K562 (cell line): ENCODE data around the gene MGP. TPM values are rescaled to one million over a fixed set of nuclear protein-coding genes. Genes with fewer than 3 reads are reported as not detected.

ENCODE experiments used
- ATAC-seq: fragments of 200-7000 bp; cut with Tn5 transposase; 3 replicates; pipeline ENCODE4 v1.9.1; 2020; ENCODE audit warnings: moderate library complexity
- BruUV-seq: library from RNA; stranded (reverse); fragments of 400-500 nt; replicated peaks from 2 replicates; lab custom pipeline; 2021; lab: Mats Ljungman, UMichigan
- CTCF ChIA-PET: fragments of 300-600 bp; formaldehyde crosslinking; extraction: SDS; loops from one replicate; lab custom pipeline; 2021; ENCODE audit warnings: low intra/inter-chr PET ratio; lab: Yijun Ruan, JAX
- POLR2A ChIA-PET: fragments of 300-600, 350-650 bp; sonication (Branson Sonifier 250); formaldehyde crosslinking; extraction: SDS; loops from one replicate; lab custom pipeline; 2021; ENCODE audit warnings: antibody characterized with exemption, inconsistent platforms; lab: Yijun Ruan, JAX
- DNase-seq, 4 experiments: peaks; one replicate each; pipeline versions ENCODE4 v3.0.0 to v3.0.0-alpha.2; 2011 to 2018; ENCODE audit warnings: low spot score in 3 of 4, mixed read lengths in 3 of 4; ENCODE audit errors: extremely low read depth in 1 of 4
- FAIRE-seq: peaks from 2 replicates; lab custom pipeline; 2011; peaks lifted over from hg19 to GRCh38; lab: Jason Lieb, UNC
- H2AFZ ChIP-seq: 2 replicates; pipeline ENCODE4 v1.6.0; 2011; ENCODE audit warnings: low read depth, low read length, control low read depth, inconsistent platforms
- H3K27ac ChIP-seq: fragments of 200-600 bp; 3 replicates; pipeline ENCODE4 v1.8.0; 2011; ENCODE audit warnings: low read depth, mild to moderate bottlenecking, control low read depth, inconsistent platforms, low read length, moderate library complexity, mixed read lengths; ENCODE audit errors: extremely low read depth
- H3K27me3 ChIP-seq, 2 experiments: fragments of 300-600 bp in 1 of 2; 2 replicates in 1 of 2; 3 replicates in 1 of 2; pipeline versions ENCODE4 v1.6.0 to v1.8.0; 2011; ENCODE audit warnings: inconsistent platforms in 2 of 2, low read length in 2 of 2, mild to moderate bottlenecking in 1 of 2, mixed read lengths in 1 of 2, moderate library complexity in 1 of 2; ENCODE audit not compliant: control insufficient read depth in 2 of 2, insufficient read depth in 2 of 2
- H3K36me3 ChIP-seq: fragments of 300-600 bp; 3 replicates; pipeline ENCODE4 v1.8.0; 2011; ENCODE audit warnings: mild to moderate bottlenecking, low read length, inconsistent platforms; ENCODE audit not compliant: control insufficient read depth, insufficient read depth
- H3K4me1 ChIP-seq, 2 experiments: fragments of 200-600 bp in 1 of 2; replicated peaks in 1 of 2; 2 replicates in 1 of 2; 3 replicates in 1 of 2; pipeline versions ENCODE4 v1.5.1 to v1.8.0; 2011; ENCODE audit warnings: inconsistent platforms in 2 of 2, low read length in 2 of 2, mild to moderate bottlenecking in 1 of 2, mixed read lengths in 1 of 2, moderate library complexity in 1 of 2; ENCODE audit not compliant: control insufficient read depth in 2 of 2, insufficient read depth in 2 of 2
- H3K4me2 ChIP-seq: 2 replicates; pipeline ENCODE4 v1.6.1; 2011; ENCODE audit warnings: low read length, control low read depth, inconsistent platforms, mixed read lengths; ENCODE audit not compliant: insufficient read depth
- H3K4me3 ChIP-seq: fragments of 200-600 bp; sonication (generic), shearing (Covaris generic); 2 replicates; pipeline ENCODE4 v1.5.1; 2016; ENCODE audit warnings: control low read depth, inconsistent platforms
- H3K79me2 ChIP-seq: fragments of 200-600 bp; 3 replicates; pipeline ENCODE4 v1.8.0; 2011; ENCODE audit warnings: low read length, inconsistent platforms; ENCODE audit not compliant: control insufficient read depth, insufficient read depth
- H3K9ac ChIP-seq, 2 experiments: 2 replicates each; pipeline versions ENCODE4 v1.6.0 to v1.6.1; 2011; ENCODE audit warnings: low read depth in 2 of 2, low read length in 2 of 2, control low read depth in 1 of 2, inconsistent platforms in 1 of 2, mild to moderate bottlenecking in 1 of 2, mixed read lengths in 1 of 2; ENCODE audit not compliant: insufficient read depth in 1 of 2
- H3K9me1 ChIP-seq: one replicate; pipeline ENCODE4 v1.6.0; 2011; ENCODE audit warnings: inconsistent platforms, mild to moderate bottlenecking, low read length, moderate library complexity; ENCODE audit not compliant: control insufficient read depth, insufficient read depth
- H3K9me3 ChIP-seq: replicated peaks from 2 replicates; pipeline ENCODE4 v1.5.1; 2011; ENCODE audit warnings: low read depth, low read length, inconsistent platforms; ENCODE audit not compliant: control insufficient read depth, insufficient read depth
- H4K20me1 ChIP-seq: replicated peaks from 2 replicates; pipeline ENCODE4 v1.6.1; 2011; ENCODE audit warnings: low read length, inconsistent platforms, mixed read lengths; ENCODE audit not compliant: control insufficient read depth, insufficient read depth
- CBFB ChIP-seq: sonication (generic); formaldehyde crosslinking; IDR thresholded peaks from 2 replicates; pipeline ENCODE4 v1.4.0; 2020; ENCODE audit warnings: mild to moderate bottlenecking, missing genetic modification reagents
- DDX20 ChIP-seq: fragments of 450-650 bp; IDR thresholded peaks from 2 replicates; pipeline ENCODE4 v1.6.1; 2016; ENCODE audit warnings: missing genetic modification characterization, low read depth, mild to moderate bottlenecking, missing compliant biosample characterization, moderate library complexity
- DNMT1 ChIP-seq: fragments of 450-650 bp; IDR thresholded peaks from 2 replicates; pipeline ENCODE4 v1.6.1; 2016; ENCODE audit warnings: antibody characterized with exemption, mild to moderate bottlenecking
- GATAD2A ChIP-seq: fragments of 450-650 bp; IDR thresholded peaks from 2 replicates; pipeline ENCODE4 v1.6.1; 2017
- MCM5 ChIP-seq: fragments of 450-650 bp; IDR thresholded peaks from 2 replicates; pipeline ENCODE4 v1.6.1; 2016; ENCODE audit warnings: low read depth
- MEF2A ChIP-seq: IDR thresholded peaks from 2 replicates; pipeline ENCODE4 v1.6.1; 2011; ENCODE audit warnings: low read depth, mild to moderate bottlenecking, low read length, moderate library complexity; ENCODE audit not compliant: control insufficient read depth
- NFIC ChIP-seq: fragments of 450-650 bp; IDR thresholded peaks from 2 replicates; pipeline ENCODE4 v1.6.1; 2017; ENCODE audit warnings: mild to moderate bottlenecking, inconsistent platforms
- OTX1 ChIP-seq: fragments of 450-650 bp; formaldehyde crosslinking; IDR thresholded peaks from 2 replicates; pipeline ENCODE4 v1.4.0; 2022; ENCODE audit warnings: mild to moderate bottlenecking
- POLR3A ChIP-seq: IDR thresholded peaks from 2 replicates; pipeline ENCODE4 v1.6.1; 2011; ENCODE audit warnings: borderline replicate concordance, mild to moderate bottlenecking, moderate library complexity; ENCODE audit not compliant: insufficient read length, insufficient read depth; ENCODE audit errors: extremely low read depth
- RCOR1 ChIP-seq, 2 experiments: IDR thresholded peaks; 2 replicates each; pipeline ENCODE4 v1.6.1; 2012; ENCODE audit warnings: low read depth in 2 of 2, low read length in 2 of 2, borderline replicate concordance in 1 of 2, improper control_type of control experiment in 1 of 2
- RNF2 ChIP-seq: sonication (generic); IDR thresholded peaks from 2 replicates; pipeline ENCODE4 v1.6.1; 2016
- SMARCC2 ChIP-seq: fragments of 450-650 bp; IDR thresholded peaks from 2 replicates; pipeline ENCODE4 v1.6.1; 2017; ENCODE audit warnings: antibody characterized with exemption, moderate library complexity, mild to moderate bottlenecking, low read depth
- SP2 ChIP-seq: IDR thresholded peaks from 2 replicates; pipeline ENCODE4 v1.6.1; 2011; ENCODE audit warnings: mild to moderate bottlenecking, low read depth, low read length, moderate library complexity; ENCODE audit not compliant: poor library complexity, severe bottlenecking; ENCODE audit errors: extremely low read depth
- ZBED1 ChIP-seq: IDR thresholded peaks from 2 replicates; pipeline ENCODE4 v1.6.1; 2014
- ZC3H8 ChIP-seq: fragments of 450-650 bp; IDR thresholded peaks from 2 replicates; pipeline ENCODE4 v1.6.1; 2017
- ZNF212 ChIP-seq: fragments of 450-650 bp; formaldehyde crosslinking; IDR thresholded peaks from 2 replicates; pipeline ENCODE4 v1.4.0; 2020; ENCODE audit warnings: mild to moderate bottlenecking
- ZNF347 ChIP-seq: fragments of 450-650 bp; formaldehyde crosslinking; IDR thresholded peaks from 2 replicates; pipeline ENCODE4 v1.4.0; 2020; ENCODE audit warnings: low read depth, mild to moderate bottlenecking, moderate library complexity
- WGBS: fragments of 100-300 bp; shearing (Covaris generic); methylation state at CpG from one replicate; pipeline ENCODE4 v1.1.6; 2016; ENCODE audit warnings: low coverage, mixed read lengths; ENCODE audit not compliant: insufficient coverage; ENCODE audit errors: missing lambda C conversion rate; 5-methylcytosine and 5-hydroxymethylcytosine counted together
- in situ Hi-C: fragments of 300-500 bp; cut with MboI; formaldehyde crosslinking; loops from 4 replicates; pipeline ENCODE4 v1.15.0; 2018; ENCODE audit warnings: inconsistent platforms, mixed read lengths
- intact Hi-C: fragments of 100-400 bp; cut with micrococcal nuclease; formaldehyde crosslinking; loops from 2 replicates; pipeline ENCODE4 v1.14.2; 2022
- polyA plus RNA-seq, 8 experiments: library from polyadenylated mRNA; depleted of rRNA in 4 of 8; stranded (reverse) in 5 of 8; unstranded in 3 of 8; fragments of >200 nt; fragmentation: Nextera tagmentation in 2 of 8; fragmentation: Illumina TruSeq in 1 of 8; extraction: Ambion mirVana in 2 of 8; extraction: Trizol in 1 of 8; gene quantifications; 2 replicates each; pipeline versions ENCODE4 v1.2.1 to v1.2.3, GENCODE V29; 2011 to 2014; ENCODE audit warnings: inconsistent platforms in 1 of 8, missing spikeins in 1 of 8
- total RNA-seq, 7 experiments: library from RNA; depleted of rRNA in 6 of 7; stranded (reverse); fragments of >200 nt in 6 of 7; fragmentation: Illumina TruSeq in 2 of 7; extraction: Trizol in 2 of 7; gene quantifications; 2 replicates each; pipeline versions ENCODE4 v1.2.1 to v1.2.3, GENCODE V29; 2011 to 2021; ENCODE audit warnings: low replicate concordance in 1 of 7
- TF ChIP-seq, protein P1 (sequence below), 2 experiments: fragments of 150-350 bp in 1 of 2; IDR thresholded peaks; 2 replicates each; pipeline ENCODE4 v1.6.1; 2012 to 2016; ENCODE audit warnings: low read depth in 2 of 2, low read length in 2 of 2, mild to moderate bottlenecking in 1 of 2, moderate library complexity in 1 of 2
- TF ChIP-seq, protein P2 (sequence below): fragments of 250-450 bp; sonication (Bioruptor Pico); IDR thresholded peaks from 2 replicates; pipeline ENCODE4 v1.6.1; 2021; ENCODE audit warnings: mild to moderate bottlenecking
- TF ChIP-seq, protein P3 (sequence below): fragments of 250-450 bp; sonication (Bioruptor Pico); IDR thresholded peaks from 2 replicates; pipeline ENCODE4 v1.5.0; 2021

The MGP gene
- total and polyA plus RNA-seq, 9 of the 15 experiments (the other 6 are each of a cell fraction or from before 2014, with no cell fraction given) = 1.2 TPM; not detected in 8

DNA sequence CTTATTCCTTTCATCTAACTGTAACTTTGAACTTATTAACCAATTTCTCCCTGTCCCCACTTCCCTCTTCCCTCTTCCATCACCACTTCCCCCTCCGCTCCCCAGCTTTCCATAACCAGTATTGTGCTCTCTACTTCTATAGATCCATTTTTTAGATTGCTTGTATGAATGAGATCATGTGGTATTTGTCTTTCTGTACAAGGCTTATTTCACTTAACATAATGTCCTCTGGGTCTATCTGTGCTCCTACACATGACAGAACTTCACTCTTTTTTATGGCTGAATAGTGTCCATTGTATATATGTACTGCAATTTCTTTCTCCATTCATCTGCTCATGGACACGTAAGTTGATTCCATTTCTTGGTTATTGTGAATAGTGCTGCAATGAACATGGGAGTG is 38.3 kb upstream of the MGP start:
- Histone ChIP-seq H3K9me1 (no peaks in the 10 kb centered on the region), H3K36me3 (no peaks in the 10 kb centered on the region), H2AFZ (no peak overlapping the region), H3K27ac (no peak overlapping the region), H3K79me2 (no peaks in the 10 kb centered on the region), H3K4me3 (no peak overlapping the region), H3K9ac (no peak overlapping the region), H3K27me3 (no peaks in the 10 kb centered on the region), H3K4me1 (no peaks in the 10 kb centered on the region; a peak in 1 of 5 replicates), H3K4me2 (no peak overlapping the region), H3K9me3 (no peaks in the 10 kb centered on the region), H4K20me1 (no peaks in the 10 kb centered on the region)
- CTCF ChIA-PET = no interaction called here
- POLR2A ChIA-PET = no interaction called here
- no peak for FAIRE-seq
- no peak for DNase-seq
- no TSS peak for BruUV-seq
- in situ Hi-C loops (no loop called here), intact Hi-C loops (loop anchor here (10.0 kb wide), 1 partner anchor 79 kb away; the partner anchor contains the start of gene ART4)
- peak; percentile 51 for ATAC-seq
- WGBS = 18% methylated on average over 1 of the region's 2 CpGs
- TF ChIP-seq ZNF347 (CRISPR knock-in tag) (no peak), CBFB (CRISPR knock-in tag) (no peak), ZC3H8 (peak; percentile 77; the same call in 1 of the 2 replicates), ZNF212 (CRISPR knock-in tag) (no peak), SMARCC2 (no peak), MEF2A (no peak), MCM5 (no peak), DDX20 (tag) (no peak), RNF2 (peak; percentile 26; the same call in 1 of the 2 replicates), SP2 (no peak), GATAD2A (no peak), OTX1 (no peak), ZBED1 (0 out of 2 replicates have a peak, but pooled peaks have one; percentile 44), RCOR1 (IDR thresholded peaks at IDR 0.05; ENCODE audit: borderline replicate concordance in 1 of 2, low read depth in 2 of 2, low read length in 2 of 2) (no peak), NFIC (no peak), DNMT1 (no peak), POLR3A (no peak)
- TF ChIP-seq, protein P1, sequence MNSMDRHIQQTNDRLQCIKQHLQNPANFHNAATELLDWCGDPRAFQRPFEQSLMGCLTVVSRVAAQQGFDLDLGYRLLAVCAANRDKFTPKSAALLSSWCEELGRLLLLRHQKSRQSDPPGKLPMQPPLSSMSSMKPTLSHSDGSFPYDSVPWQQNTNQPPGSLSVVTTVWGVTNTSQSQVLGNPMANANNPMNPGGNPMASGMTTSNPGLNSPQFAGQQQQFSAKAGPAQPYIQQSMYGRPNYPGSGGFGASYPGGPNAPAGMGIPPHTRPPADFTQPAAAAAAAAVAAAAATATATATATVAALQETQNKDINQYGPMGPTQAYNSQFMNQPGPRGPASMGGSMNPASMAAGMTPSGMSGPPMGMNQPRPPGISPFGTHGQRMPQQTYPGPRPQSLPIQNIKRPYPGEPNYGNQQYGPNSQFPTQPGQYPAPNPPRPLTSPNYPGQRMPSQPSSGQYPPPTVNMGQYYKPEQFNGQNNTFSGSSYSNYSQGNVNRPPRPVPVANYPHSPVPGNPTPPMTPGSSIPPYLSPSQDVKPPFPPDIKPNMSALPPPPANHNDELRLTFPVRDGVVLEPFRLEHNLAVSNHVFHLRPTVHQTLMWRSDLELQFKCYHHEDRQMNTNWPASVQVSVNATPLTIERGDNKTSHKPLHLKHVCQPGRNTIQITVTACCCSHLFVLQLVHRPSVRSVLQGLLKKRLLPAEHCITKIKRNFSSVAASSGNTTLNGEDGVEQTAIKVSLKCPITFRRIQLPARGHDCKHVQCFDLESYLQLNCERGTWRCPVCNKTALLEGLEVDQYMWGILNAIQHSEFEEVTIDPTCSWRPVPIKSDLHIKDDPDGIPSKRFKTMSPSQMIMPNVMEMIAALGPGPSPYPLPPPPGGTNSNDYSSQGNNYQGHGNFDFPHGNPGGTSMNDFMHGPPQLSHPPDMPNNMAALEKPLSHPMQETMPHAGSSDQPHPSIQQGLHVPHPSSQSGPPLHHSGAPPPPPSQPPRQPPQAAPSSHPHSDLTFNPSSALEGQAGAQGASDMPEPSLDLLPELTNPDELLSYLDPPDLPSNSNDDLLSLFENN (IDR thresholded peaks at IDR 0.05; ENCODE audit: low read depth in 2 of 2, low read length in 2 of 2) = 0 out of 4 replicates have a peak, but pooled peaks of 1 of the 2 experiments have one; percentile 49
- TF ChIP-seq, protein P2, sequence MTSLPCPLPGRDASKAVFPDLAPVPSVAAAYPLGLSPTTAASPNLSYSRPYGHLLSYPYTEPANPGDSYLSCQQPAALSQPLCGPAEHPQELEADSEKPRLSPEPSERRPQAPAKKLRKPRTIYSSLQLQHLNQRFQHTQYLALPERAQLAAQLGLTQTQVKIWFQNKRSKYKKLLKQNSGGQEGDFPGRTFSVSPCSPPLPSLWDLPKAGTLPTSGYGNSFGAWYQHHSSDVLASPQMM (CRISPR knock-in tag) = peak; percentile 67; the same call in 1 of the 2 replicates
- TF ChIP-seq, protein P3, sequence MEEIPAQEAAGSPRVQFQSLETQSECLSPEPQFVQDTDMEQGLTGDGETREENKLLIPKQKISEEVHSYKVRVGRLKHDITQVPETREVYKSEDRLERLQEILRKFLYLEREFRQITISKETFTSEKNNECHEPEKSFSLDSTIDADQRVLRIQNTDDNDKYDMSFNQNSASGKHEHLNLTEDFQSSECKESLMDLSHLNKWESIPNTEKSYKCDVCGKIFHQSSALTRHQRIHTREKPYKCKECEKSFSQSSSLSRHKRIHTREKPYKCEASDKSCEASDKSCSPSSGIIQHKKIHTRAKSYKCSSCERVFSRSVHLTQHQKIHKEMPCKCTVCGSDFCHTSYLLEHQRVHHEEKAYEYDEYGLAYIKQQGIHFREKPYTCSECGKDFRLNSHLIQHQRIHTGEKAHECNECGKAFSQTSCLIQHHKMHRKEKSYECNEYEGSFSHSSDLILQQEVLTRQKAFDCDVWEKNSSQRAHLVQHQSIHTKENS = no peak
